GM12872 (cell line): ENCODE data around the gene HOXB3.
A peak's percentile ranks its signal among the peaks of the same experiment; 100 is the strongest.

Experiments used
- TF ChIP-seq, protein P1 (sequence below): IDR thresholded peaks from 3 replicates; pipeline ENCODE4 v1.5.1; 2011; ENCODE audit warnings: low read depth, mild to moderate bottlenecking, low read length, moderate library complexity; ENCODE audit not compliant: insufficient read depth

HOXB3 gene

DNA sequence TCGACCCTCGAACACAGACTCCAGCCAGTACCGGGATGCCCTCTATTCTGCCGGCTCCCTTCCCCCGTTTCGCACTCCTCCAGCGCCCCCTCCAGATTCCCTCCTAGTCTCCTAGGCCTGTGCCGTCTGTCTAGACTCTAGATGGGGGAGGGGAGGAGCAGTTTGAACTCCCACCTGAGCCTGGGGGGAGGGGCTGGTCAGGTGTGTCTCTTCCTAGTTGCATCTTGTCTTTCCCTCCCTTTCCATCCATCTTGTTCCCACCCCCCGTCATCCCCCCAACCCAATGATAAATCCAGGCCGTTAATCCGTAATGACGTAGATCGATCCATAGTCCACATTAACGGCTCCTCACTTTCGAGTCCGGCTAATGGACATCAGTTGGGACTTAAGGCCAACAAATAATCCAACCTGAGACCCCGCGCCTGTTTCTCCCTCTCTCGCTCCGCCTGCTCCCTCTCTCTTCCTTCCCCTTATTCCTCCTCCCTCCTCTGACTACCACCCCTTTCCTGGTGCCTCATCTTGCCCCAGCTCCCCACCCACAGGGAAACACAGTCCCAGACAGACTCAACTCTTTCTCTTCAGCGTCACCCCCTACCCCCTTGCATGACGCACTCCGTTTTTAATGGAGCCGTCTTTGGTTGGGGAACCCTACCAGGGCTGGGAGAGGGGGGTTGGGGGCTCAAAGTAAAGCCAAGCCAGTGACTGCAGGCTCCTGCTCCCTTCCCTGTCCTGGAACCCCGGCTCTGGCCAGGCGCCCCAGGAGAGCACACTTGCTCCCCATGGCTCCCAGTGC is 6.9 kb upstream of the HOXB3 start:
- TF ChIP-seq, protein P1, sequence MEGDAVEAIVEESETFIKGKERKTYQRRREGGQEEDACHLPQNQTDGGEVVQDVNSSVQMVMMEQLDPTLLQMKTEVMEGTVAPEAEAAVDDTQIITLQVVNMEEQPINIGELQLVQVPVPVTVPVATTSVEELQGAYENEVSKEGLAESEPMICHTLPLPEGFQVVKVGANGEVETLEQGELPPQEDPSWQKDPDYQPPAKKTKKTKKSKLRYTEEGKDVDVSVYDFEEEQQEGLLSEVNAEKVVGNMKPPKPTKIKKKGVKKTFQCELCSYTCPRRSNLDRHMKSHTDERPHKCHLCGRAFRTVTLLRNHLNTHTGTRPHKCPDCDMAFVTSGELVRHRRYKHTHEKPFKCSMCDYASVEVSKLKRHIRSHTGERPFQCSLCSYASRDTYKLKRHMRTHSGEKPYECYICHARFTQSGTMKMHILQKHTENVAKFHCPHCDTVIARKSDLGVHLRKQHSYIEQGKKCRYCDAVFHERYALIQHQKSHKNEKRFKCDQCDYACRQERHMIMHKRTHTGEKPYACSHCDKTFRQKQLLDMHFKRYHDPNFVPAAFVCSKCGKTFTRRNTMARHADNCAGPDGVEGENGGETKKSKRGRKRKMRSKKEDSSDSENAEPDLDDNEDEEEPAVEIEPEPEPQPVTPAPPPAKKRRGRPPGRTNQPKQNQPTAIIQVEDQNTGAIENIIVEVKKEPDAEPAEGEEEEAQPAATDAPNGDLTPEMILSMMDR, result no peak

DNA sequence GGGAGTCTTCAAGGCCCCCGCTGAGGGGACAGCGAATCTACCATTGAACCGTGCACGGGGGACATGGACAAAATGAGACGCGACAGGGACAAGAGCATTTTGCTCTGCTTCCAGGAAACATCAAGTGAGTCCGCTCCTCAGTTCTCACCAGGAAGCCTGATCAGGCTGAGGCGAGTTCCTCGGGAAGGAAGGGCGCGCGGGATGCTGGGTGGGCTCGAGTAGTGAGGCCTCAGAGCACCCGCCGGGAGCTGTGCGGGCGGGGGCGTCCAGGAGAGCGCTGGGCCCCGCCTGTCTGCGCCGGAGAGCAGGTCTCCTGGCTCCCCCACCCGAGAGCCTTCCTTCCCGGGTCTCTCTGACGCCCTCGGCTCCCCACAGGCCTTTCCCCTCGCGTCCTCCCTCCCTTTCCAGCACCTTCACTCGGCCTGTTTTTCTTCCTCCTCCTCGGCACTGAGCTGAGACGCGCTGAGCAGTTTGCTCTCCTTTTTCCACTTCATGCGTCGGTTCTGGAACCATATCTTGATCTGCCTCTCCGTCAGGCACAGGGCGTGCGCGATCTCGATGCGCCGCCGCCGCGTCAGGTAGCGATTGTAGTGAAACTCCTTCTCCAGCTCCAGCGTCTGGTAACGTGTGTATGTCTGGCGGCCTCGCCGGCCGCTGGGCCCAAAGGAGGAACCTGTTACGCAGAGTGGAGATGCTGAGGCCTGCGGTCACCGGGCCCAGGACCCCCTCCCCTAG is 6.1 kb upstream of the HOXB3 start:
- TF ChIP-seq, protein P1, result no peak

DNA sequence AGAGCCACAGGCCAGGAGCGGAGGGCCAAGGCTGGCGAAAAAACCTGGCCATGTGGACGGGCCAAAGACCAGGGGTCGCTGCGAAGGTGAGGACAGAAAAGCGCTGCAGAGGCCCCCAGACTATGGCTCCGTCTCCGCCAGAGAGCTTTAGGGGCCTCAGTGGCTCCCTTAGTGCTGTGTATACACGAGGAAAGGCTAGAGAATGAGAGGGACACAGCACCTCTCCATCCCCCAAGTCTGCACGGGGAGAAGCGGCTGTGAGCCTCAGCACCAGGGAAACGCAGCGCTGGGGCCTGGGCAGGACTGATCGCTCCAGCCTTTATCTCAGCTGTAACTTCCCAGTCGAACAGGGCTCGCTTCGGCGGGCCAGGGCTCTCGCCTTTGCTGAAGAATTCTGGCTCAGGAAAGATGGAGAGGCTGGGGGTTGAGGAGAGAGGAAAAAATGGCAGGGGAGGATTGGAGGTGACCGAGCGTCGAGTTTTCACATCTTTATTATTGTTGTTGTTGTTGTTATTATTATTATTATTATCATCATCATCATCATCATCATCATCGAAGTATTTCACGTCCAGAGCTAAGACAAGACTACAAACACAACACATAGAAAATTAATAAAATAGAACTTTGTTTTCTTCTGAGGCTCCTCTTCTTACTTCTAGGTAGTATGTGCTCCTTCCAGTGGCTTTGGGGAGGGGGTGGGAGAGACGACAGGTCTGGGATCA is 5.4 kb upstream of the HOXB3 start:
- TF ChIP-seq, protein P1, result no peak

DNA sequence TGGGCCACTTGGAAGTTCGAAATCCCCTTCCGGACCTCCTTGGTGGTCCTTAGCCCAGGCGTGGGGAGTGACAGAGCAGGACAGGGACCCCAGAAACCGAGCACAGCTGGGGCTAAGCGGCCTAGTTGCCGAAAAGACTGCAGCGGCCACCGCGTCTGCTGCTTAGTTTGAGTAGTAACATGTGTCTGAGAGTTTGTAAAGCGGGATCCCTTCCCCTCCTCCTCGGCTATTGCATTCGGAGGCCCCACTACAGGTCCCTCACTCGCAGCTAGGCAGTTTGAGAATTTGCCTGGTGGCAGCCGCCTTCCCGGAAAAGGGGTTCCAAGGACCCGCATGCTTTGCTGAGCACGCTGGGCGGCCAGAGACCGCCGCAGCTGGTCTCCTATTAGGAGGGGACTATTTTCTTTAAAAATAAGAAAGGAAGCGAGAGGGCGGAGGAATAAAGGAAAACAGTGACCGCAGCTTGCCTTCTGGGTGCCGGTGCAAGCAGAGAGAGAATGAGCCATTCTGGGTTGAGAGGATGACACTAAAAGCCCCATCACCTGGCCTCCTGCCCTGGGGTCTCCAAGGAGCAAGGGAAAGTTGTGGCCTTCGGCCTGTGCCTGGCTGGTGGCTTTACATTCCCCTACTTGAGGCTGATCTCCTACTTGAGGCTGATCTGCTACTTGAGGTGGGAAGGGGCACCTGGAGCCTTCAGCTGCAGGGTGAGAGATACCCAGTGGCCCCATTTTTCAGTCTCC is 4.7 kb upstream of the HOXB3 start:
- TF ChIP-seq, protein P1, result no peak

DNA sequence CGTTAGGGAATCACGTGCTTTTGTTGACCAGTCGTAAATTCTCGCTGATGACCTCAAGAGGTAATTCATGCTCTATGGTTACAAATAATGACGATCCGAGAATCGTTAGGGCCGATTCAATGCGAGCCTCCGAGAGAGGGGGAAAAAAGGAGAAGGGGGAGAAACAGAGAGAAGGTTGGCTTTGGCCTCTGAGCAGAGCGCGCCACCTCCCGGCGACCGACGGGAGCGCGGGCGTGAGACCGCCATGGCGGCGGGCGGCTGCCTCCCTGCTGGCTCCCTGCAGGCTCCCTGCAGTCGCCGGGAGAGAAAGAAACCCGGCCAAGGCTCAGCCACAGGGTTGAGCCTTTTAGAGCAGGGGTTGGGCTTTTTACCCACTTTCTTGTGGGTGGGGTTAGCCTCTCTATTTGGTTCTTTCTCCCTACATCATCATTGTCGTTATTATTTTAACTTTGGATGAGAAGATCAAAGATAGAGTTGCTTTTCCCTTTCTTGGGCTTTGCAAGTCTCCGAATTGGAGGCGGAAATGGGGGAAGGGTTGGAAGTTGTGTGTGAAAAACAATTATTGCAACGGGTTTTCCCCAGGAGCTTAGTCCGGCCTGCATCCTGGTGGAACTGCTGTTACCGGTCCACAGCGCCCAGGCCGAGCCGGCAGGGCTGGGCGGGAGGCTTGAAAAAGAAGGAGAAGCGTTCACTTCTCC is 3.9 kb upstream of the HOXB3 start:
- TF ChIP-seq, protein P1, result peak; percentile 98

DNA sequence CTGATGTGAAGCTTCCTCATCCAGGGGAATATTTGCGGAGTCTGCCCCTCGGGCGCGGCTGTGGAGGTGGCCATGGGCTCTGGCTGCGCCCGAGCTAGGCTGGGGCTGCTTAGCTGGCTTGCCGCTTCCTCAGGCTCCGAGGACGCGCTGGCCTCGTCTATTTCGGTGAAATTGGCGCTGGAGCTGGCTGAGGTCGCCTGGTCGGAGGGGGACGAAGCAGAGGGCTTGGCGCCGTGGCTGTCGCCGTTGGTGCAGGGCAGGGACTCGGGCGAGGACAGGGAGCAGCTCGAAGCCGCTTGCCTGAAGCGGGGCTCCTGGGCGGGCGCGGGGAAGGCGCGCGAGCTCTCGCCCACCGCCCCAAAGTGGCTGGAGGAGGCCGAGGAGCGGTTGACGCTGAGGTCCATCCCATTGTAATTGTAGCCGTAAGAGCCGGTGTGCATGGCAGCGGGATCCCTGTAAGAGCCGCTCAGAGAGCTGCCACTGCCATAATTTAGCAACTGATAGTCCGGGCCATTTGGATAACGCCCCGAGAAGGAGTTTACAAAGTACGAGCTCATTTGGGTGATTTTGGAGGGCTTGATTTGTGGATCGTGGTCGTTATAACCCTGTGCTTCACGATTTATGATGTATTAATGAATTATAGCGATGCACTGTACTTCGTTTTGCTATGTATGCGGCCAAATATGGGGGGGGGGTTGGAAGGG is 3.2 kb upstream of the HOXB3 start, which contains the start of gene HOXB5:
Gene HOXB5 (minus strand): TSS at position 654 of the 704 bp plus-strand sequence. CDS start 97 bp downstream, at position 557.
- TF ChIP-seq, protein P1, result no peak
